ENCODE measurements around the gene LIN52. TPM values are rescaled to one million over a fixed set of nuclear protein-coding genes. Genes with fewer than 3 reads are reported as not detected.

LIN52 gene
- total and polyA plus RNA-seq, 2 of the 8 experiments (the other 6 are each of a cell fraction or from before 2014, with no cell fraction given), result 6.8 to 11.6 TPM

DNA sequence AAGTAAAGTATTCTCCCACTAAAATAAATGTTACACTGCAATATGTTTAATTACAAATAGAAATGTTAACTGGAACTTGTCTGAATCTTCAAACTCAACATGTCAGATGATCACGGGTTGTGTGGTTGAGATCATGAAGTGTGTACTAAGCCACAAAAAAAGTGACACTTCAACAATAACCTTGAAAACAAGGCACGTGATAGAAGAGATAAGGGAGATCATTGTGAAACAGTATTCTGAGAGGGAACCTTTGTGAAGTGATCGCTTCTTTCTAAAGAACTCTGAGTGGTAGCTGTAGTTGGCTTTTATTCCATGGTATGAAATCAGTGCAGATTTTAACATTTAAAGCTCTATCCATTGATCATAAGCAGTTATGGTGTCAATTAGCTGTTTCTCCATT, 60.0 kb downstream of the LIN52 start:
- no peak overlapping the region for H3K4me3 ChIP-seq (ENCODE audit: extremely low read depth in 1 of 4, insufficient read depth in 2 of 4, low read depth in 3 of 4, low read length in 4 of 4)
- no peak overlapping the region for H2BK5ac ChIP-seq (ENCODE audit: low read depth, low read length)
- TF ChIP-seq POLR2A (IDR thresholded peaks at IDR 0.05; ENCODE audit: control extremely low read depth in 1 of 2, low read depth in 2 of 2, low read length in 2 of 2) (no peak), ZNF274 (IDR thresholded peaks at IDR 0.05; ENCODE audit: borderline replicate concordance, extremely low read depth, low read length) (no peak), TEAD4 (IDR thresholded peaks at IDR 0.05; ENCODE audit: low read depth, low read length) (no peak), GTF2F1 (IDR thresholded peaks at IDR 0.05; ENCODE audit: borderline replicate concordance, low read depth, low read length) (no peak), FOSL1 (IDR thresholded peaks at IDR 0.05; ENCODE audit: insufficient read depth, low read depth, low read length) (no peak), SAP30 (IDR thresholded peaks at IDR 0.05; ENCODE audit: insufficient read depth, insufficient replicate concordance, low read length) (no peak), SIRT6 (IDR thresholded peaks at IDR 0.05; ENCODE audit: low read length) (no peak), KDM4A (IDR thresholded peaks at IDR 0.05; ENCODE audit: low read depth, low read length, severe bottlenecking) (no peak)

More for the DNA sequence above, 60.0 kb downstream of the LIN52 start:
- Histone ChIP-seq H4K8ac (ENCODE audit: extremely low read depth, insufficient read depth, low read length) (no peak overlapping the region), H2AFZ (ENCODE audit: low read length) (no peak overlapping the region), H3K79me2 (ENCODE audit: control insufficient read depth in 1 of 2, insufficient read depth in 2 of 2, low read length in 2 of 2) (no peaks in the 10 kb centered on the region), H4K5ac (ENCODE audit: insufficient read length, low read depth, low read length) (no peak overlapping the region), H2BK12ac (ENCODE audit: low read depth, low read length) (no peak overlapping the region), H4K20me1 (replicated peaks in 1 of 2; ENCODE audit: control insufficient read depth in 1 of 2, insufficient read depth in 2 of 2, low read length in 2 of 2) (peaks cover 0 to 1% of the 10 kb centered on the region in 2 experiments), H3K23me2 (ENCODE audit: low read depth, low read length) (no peaks in the 10 kb centered on the region), H2BK15ac (ENCODE audit: low read length) (no peak overlapping the region), H3K4me2 (ENCODE audit: insufficient read depth in 1 of 2, low read depth in 2 of 2, low read length in 2 of 2) (no peak overlapping the region), H3K79me1 (ENCODE audit: low read depth, low read length) (no peaks in the 10 kb centered on the region), H3K36me3 (ENCODE audit: control insufficient read depth in 2 of 4, insufficient read depth in 4 of 4, low read length in 3 of 4) (no peaks in the 10 kb centered on the region; a peak in 1 of 8 replicates), H2BK120ac (replicated peaks; ENCODE audit: low read depth, low read length) (no peak overlapping the region), H3K23ac (ENCODE audit: insufficient read length) (no peak overlapping the region), H3K56ac (replicated peaks; ENCODE audit: insufficient read length, low read depth, low read length) (no peak overlapping the region), H3K27me3 (replicated peaks in 1 of 4; ENCODE audit: control insufficient read depth in 3 of 4, extremely low read depth in 1 of 4, insufficient read depth in 3 of 4, low read length in 3 of 4) (no peaks in the 10 kb centered on the region), H3K27ac (ENCODE audit: low read depth, low read length) (no peak overlapping the region), H2BK20ac (ENCODE audit: low read length) (no peak overlapping the region), H4K91ac (replicated peaks; ENCODE audit: insufficient read length, low read length) (no peak overlapping the region), H3K4ac (replicated peaks; ENCODE audit: insufficient read length, low read depth, low read length) (no peak overlapping the region), H3K9me3 (ENCODE audit: insufficient read depth in 2 of 2, low read depth in 1 of 2, low read length in 1 of 2) (no peaks in the 10 kb centered on the region), H3K14ac (ENCODE audit: insufficient read length) (no peak overlapping the region), H2AK5ac (ENCODE audit: low read depth, low read length) (no peak overlapping the region), H3K4me1 (replicated peaks in 1 of 4; ENCODE audit: control insufficient read depth in 3 of 4, insufficient read depth in 4 of 4, low read length in 3 of 4) (no peaks in the 10 kb centered on the region), H3K18ac (ENCODE audit: extremely low read depth, low read length) (no peak overlapping the region), H3K9ac (replicated peaks in 1 of 4; ENCODE audit: extremely low read depth in 1 of 4, low read depth in 3 of 4, low read length in 3 of 4) (no peak overlapping the region)
- ChIA-PET CTCF (ENCODE audit: partially characterized antibody) (interaction anchor here (1.0 to 1.8 kb wide), 4 partner anchors 10 to 74 kb away, joined by 3 to 4 read pairs (median 4); no protein-coding TSS in a partner anchor), POLR2A (ENCODE audit: partially characterized antibody) (interaction anchor here (2.3 kb wide), 1 partner anchor 10 kb away, joined by 7 read pairs; no protein-coding TSS in a partner anchor)
- DNase-seq (ENCODE audit: low read depth in 1 of 2, low spot score in 2 of 2) (no peak), FAIRE-seq (no peak)
- WGBS, 2 experiments (ENCODE audit: extremely low coverage in 1 of 2, insufficient coverage in 1 of 2, insufficient read length in 1 of 2, insufficient replicate concordance in 2 of 2, low coverage in 1 of 2, low lambda C conversion rate in 2 of 2, missing lambda C conversion rate in 1 of 2), result 94% methylated on average over 3 of the region's 3 CpGs; no CpG with 5 or more reads in 1 of the 2 experiments

All from H1 (cell line).